IMR-90 (cell line): ENCODE results near the gene CLASRP. TPM values are rescaled to one million over a fixed set of nuclear protein-coding genes. Genes with fewer than 3 reads are reported as not detected.

ENCODE experiments used
- ATAC-seq: fragments of 200-7000 bp; cut with Tn5 transposase; 2 replicates; pipeline ENCODE4 v1.9.1; 2020; ENCODE audit warnings: low read depth, mild to moderate bottlenecking, moderate library complexity
- BruUV-seq: library from RNA; stranded (reverse); fragments of 400-500 nt; replicated peaks from 2 replicates; lab custom pipeline; 2021; lab: Mats Ljungman, UMichigan
- CTCF ChIA-PET: fragments of 300-600 bp; formaldehyde crosslinking; extraction: SDS; loops from one replicate; lab custom pipeline; 2021; ENCODE audit warnings: antibody characterized with exemption; lab: Yijun Ruan, JAX
- POLR2A ChIA-PET: fragments of 300-600 bp; sonication (Branson Sonifier 250); formaldehyde crosslinking; loops from one replicate; lab custom pipeline; 2022; ENCODE audit warnings: antibody characterized with exemption; ENCODE audit not compliant: unreplicated experiment; lab: Charles Lee
- DNase-seq: peaks from one replicate; pipeline ENCODE4 v3.0.0; 2013
- H2AFZ ChIP-seq: replicated peaks from 2 replicates; pipeline ENCODE3; 2013; ENCODE audit warnings: low read length, mild to moderate bottlenecking; ENCODE audit not compliant: poor library complexity
- H2AK5ac ChIP-seq: 2 replicates; pipeline ENCODE4 v1.6.1; 2013; ENCODE audit warnings: low read depth, low read length, inconsistent platforms
- H2AK9ac ChIP-seq: replicated peaks from 2 replicates; pipeline ENCODE3; 2013; ENCODE audit warnings: mild to moderate bottlenecking, low read depth, low read length, moderate library complexity; ENCODE audit not compliant: poor library complexity
- H2BK120ac ChIP-seq: 2 replicates; pipeline ENCODE4 v1.6.1; 2013; ENCODE audit warnings: low read depth, low read length, inconsistent platforms
- H2BK15ac ChIP-seq: 3 replicates; pipeline ENCODE4 v1.6.1; 2013; ENCODE audit warnings: low read depth, low read length, inconsistent platforms
- H2BK20ac ChIP-seq: 2 replicates; pipeline ENCODE4 v1.6.1; 2013; ENCODE audit warnings: low read depth, mild to moderate bottlenecking, inconsistent platforms, low read length, moderate library complexity
- H2BK5ac ChIP-seq: 2 replicates; pipeline ENCODE4 v1.6.1; 2013; ENCODE audit warnings: mild to moderate bottlenecking, low read depth, low read length, inconsistent platforms; ENCODE audit not compliant: poor library complexity, severe bottlenecking
- H3K14ac ChIP-seq: replicated peaks from 2 replicates; pipeline ENCODE4 v1.6.1; 2013; ENCODE audit warnings: low read depth, low read length, inconsistent platforms
- H3K18ac ChIP-seq: 2 replicates; pipeline ENCODE4 v1.6.1; 2013; ENCODE audit warnings: low read depth, low read length, control low read depth
- H3K23ac ChIP-seq: 2 replicates; pipeline ENCODE4 v1.6.1; 2013; ENCODE audit warnings: low read depth, low read length, inconsistent platforms
- H3K27ac ChIP-seq: 2 replicates; pipeline ENCODE4 v1.5.1; 2013; ENCODE audit warnings: mild to moderate bottlenecking, control low read depth, low read length; ENCODE audit not compliant: insufficient read depth
- H3K27me3 ChIP-seq: 2 replicates; pipeline ENCODE4 v1.6.1; 2013; ENCODE audit warnings: low read length; ENCODE audit not compliant: control insufficient read depth, insufficient read depth
- H3K36me3 ChIP-seq: 2 replicates; pipeline ENCODE4 v1.6.1; 2013; ENCODE audit warnings: low read length, mixed read lengths; ENCODE audit not compliant: control insufficient read depth, insufficient read depth
- H3K4ac ChIP-seq: 2 replicates; pipeline ENCODE4 v1.6.1; 2013; ENCODE audit warnings: low read depth, low read length, inconsistent platforms
- H3K4me1 ChIP-seq: 2 replicates; pipeline ENCODE4 v1.6.1; 2013; ENCODE audit warnings: low read length, mixed read lengths; ENCODE audit not compliant: control insufficient read depth, insufficient read depth
- H3K4me2 ChIP-seq: 2 replicates; pipeline ENCODE4 v1.6.1; 2013; ENCODE audit warnings: low read depth, mild to moderate bottlenecking, control low read depth, low read length, moderate library complexity
- H3K4me3 ChIP-seq: 2 replicates; pipeline ENCODE4 v1.5.1; 2013; ENCODE audit warnings: low read depth, mild to moderate bottlenecking, control low read depth, low read length, moderate library complexity; ENCODE audit not compliant: insufficient read depth
- H3K56ac ChIP-seq: 2 replicates; pipeline ENCODE4 v1.6.1; 2013; ENCODE audit warnings: low read length, inconsistent platforms; ENCODE audit not compliant: insufficient read depth; ENCODE audit errors: extremely low read depth
- H3K79me1 ChIP-seq, 2 experiments: 2 replicates each; pipeline ENCODE4 v1.6.1; 2013; ENCODE audit warnings: low read length in 2 of 2, inconsistent platforms in 1 of 2, low read depth in 1 of 2
- H3K9ac ChIP-seq: 2 replicates; pipeline ENCODE4 v1.6.1; 2013; ENCODE audit warnings: low read depth, low read length, control low read depth
- H3K9me1 ChIP-seq: 2 replicates; pipeline ENCODE4 v1.6.1; 2013; ENCODE audit warnings: low read length, inconsistent platforms; ENCODE audit not compliant: insufficient read depth
- H3K9me3 ChIP-seq: 2 replicates; pipeline ENCODE4 v1.6.1; 2013; ENCODE audit warnings: low read length; ENCODE audit not compliant: control insufficient read depth, insufficient read depth
- H4K20me1 ChIP-seq: 2 replicates; pipeline ENCODE4 v1.6.1; 2013; ENCODE audit warnings: low read length, inconsistent platforms; ENCODE audit not compliant: insufficient read depth
- H4K5ac ChIP-seq: 2 replicates; pipeline ENCODE4 v1.6.1; 2013; ENCODE audit warnings: mild to moderate bottlenecking, low read depth, low read length, control low read depth
- H4K8ac ChIP-seq, 2 experiments: 2 replicates each; pipeline ENCODE4 v1.6.1; 2013; ENCODE audit warnings: low read depth in 2 of 2, low read length in 2 of 2, control low read depth in 1 of 2, inconsistent platforms in 1 of 2
- H4K91ac ChIP-seq: 2 replicates; pipeline ENCODE4 v1.6.1; 2013; ENCODE audit warnings: low read depth, low read length, inconsistent platforms; ENCODE audit not compliant: insufficient read depth
- BHLHE40 ChIP-seq: fragments of 150-350 bp; IDR thresholded peaks from 2 replicates; pipeline ENCODE4 v1.6.1; 2016; ENCODE audit warnings: mild to moderate bottlenecking, low read depth, low read length
- CEBPB ChIP-seq: IDR thresholded peaks from 2 replicates; pipeline ENCODE4 v1.6.1; 2012; ENCODE audit warnings: low read depth, low read length, improper control_type of control experiment
- CHD1 ChIP-seq: IDR thresholded peaks from 2 replicates; pipeline ENCODE4 v1.6.1; 2012; ENCODE audit warnings: low read depth, low read length, improper control_type of control experiment
- MAFK ChIP-seq: IDR thresholded peaks from 2 replicates; pipeline ENCODE4 v1.6.1; 2012; ENCODE audit warnings: low read depth, low read length, improper control_type of control experiment
- MAZ ChIP-seq: IDR thresholded peaks from 2 replicates; pipeline ENCODE4 v1.6.1; 2012; ENCODE audit warnings: low read depth, mild to moderate bottlenecking, low read length, improper control_type of control experiment, moderate library complexity, borderline replicate concordance
- MXI1 ChIP-seq: IDR thresholded peaks from 2 replicates; pipeline ENCODE4 v1.6.1; 2012; ENCODE audit warnings: low read depth, mild to moderate bottlenecking, low read length, moderate library complexity, borderline replicate concordance
- NFE2L2 ChIP-seq: fragments of 150-350 bp; IDR thresholded peaks from 2 replicates; pipeline ENCODE4 v1.6.1; 2016; ENCODE audit warnings: low read depth, mild to moderate bottlenecking, low read length
- POLR2A ChIP-seq: IDR thresholded peaks from 2 replicates; pipeline ENCODE4 v1.6.1; 2012; ENCODE audit warnings: mild to moderate bottlenecking, low read depth, low read length
- RAD21 ChIP-seq: IDR thresholded peaks from 2 replicates; pipeline ENCODE4 v1.6.1; 2012; ENCODE audit warnings: low read length, improper control_type of control experiment
- RCOR1 ChIP-seq: IDR thresholded peaks from 2 replicates; pipeline ENCODE4 v1.6.1; 2012; ENCODE audit warnings: mild to moderate bottlenecking, low read length, improper control_type of control experiment; ENCODE audit not compliant: insufficient replicate concordance
- SMC3 ChIP-seq: fragments of 150-350 bp; IDR thresholded peaks from 2 replicates; pipeline ENCODE4 v1.6.1; 2016; ENCODE audit warnings: low read depth, mild to moderate bottlenecking, antibody characterized with exemption, low read length, moderate library complexity
- WGBS, 2 experiments: methylation state at CpG; one replicate each; pipeline versions ENCODE4 v1.1.5 to v1.1.7; 2013; ENCODE audit warnings: missing lambda C conversion rate in 2 of 2; ENCODE audit not compliant: insufficient read length in 1 of 2; ENCODE audit errors: extremely low coverage in 2 of 2; 5-methylcytosine and 5-hydroxymethylcytosine counted together
- dilution Hi-C: fragments of 300-500 bp; cut with HindIII; formaldehyde crosslinking; loops from one replicate; pipeline ENCODE4 v1.14.3; 2018; ENCODE audit warnings: low sequenced_read_pairs; ENCODE audit not compliant: unreplicated experiment
- in situ Hi-C: fragments of 300-500 bp; cut with MboI; formaldehyde crosslinking; loops from 3 replicates; pipeline ENCODE4 v1.14.3; 2019; ENCODE audit warnings: low sequenced_read_pairs, inconsistent platforms, mixed read lengths
- intact Hi-C: fragments of 100-400 bp; cut with micrococcal nuclease; formaldehyde crosslinking; loops from 2 replicates; pipeline ENCODE4 v1.10.0; 2022
- polyA plus RNA-seq, 3 experiments: library from polyadenylated mRNA; depleted of rRNA; stranded (reverse); fragments of >200 nt; gene quantifications; 2 replicates each; pipeline ENCODE4 v1.2.3, GENCODE V29; 2012; ENCODE audit warnings: low replicate concordance in 1 of 3
- total RNA-seq: library from RNA; depleted of rRNA; stranded (reverse); fragments of >200 nt; gene quantifications from 2 replicates; pipeline ENCODE4 v1.2.3, GENCODE V29; 2012
- TF ChIP-seq, protein P1 (sequence below): fragments of 150-350 bp; IDR thresholded peaks from 2 replicates; pipeline ENCODE4 v1.6.1; 2016; ENCODE audit warnings: low read depth, mild to moderate bottlenecking, low read length, moderate library complexity, borderline replicate concordance
- TF ChIP-seq, protein P2 (sequence below): fragments of 150-350 bp; IDR thresholded peaks from 2 replicates; pipeline ENCODE4 v1.6.1; 2017; ENCODE audit warnings: mild to moderate bottlenecking, antibody characterized with exemption, low read length, low read depth

CLASRP gene
- total and polyA plus RNA-seq, 2 of the 4 experiments (the other 2 are of a cell fraction): 19.9 to 31.7 TPM

DNA sequence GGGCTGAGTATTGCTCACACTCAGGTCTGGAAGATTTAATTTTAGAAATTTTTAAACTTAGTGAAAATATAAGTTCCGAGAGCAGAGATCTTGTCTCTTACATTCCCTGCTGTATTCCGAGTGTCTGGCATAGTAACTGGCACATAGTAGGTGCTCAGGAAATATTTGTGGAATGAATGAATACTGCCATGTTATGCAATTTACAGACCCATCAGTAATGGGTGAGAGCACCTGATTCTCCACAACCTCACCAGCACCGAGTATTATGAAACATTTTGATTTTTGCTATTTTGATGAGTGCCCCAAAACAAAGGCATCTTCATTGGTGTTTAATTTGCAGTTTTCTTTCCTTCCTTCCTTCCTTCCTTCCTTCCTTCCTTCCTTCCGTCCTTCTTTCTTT, 15.8 kb upstream of the CLASRP start:
- Histone ChIP-seq H3K9ac (no peak overlapping the region), H4K8ac (no peak overlapping the region), H2AK5ac (no peak overlapping the region), H2AFZ (no peak overlapping the region), H3K4me1 (no peaks in the 10 kb centered on the region), H3K4ac (no peak overlapping the region), H2BK15ac (no peak overlapping the region), H3K56ac (no peak overlapping the region), H2BK5ac (no peak overlapping the region), H4K91ac (no peak overlapping the region), H4K5ac (no peak overlapping the region), H3K4me3 (no peak overlapping the region), H3K4me2 (no peak overlapping the region), H2AK9ac (no peak overlapping the region), H2BK120ac (no peak overlapping the region), H2BK20ac (no peak overlapping the region), H3K14ac (no peak overlapping the region), H4K20me1 (no peaks in the 10 kb centered on the region), H3K23ac (no peak overlapping the region), H3K36me3 (peaks cover 18% of the 10 kb centered on the region), H3K79me1 (0 out of 4 replicates have a peak, but pooled peaks cover 0 to 3% of the 10 kb centered on the region in 2 experiments), H3K27me3 (no peaks in the 10 kb centered on the region), H3K18ac (no peak overlapping the region), H3K9me1 (no peaks in the 10 kb centered on the region), H3K27ac (no peak overlapping the region), H3K9me3 (no peaks in the 10 kb centered on the region)
- intact Hi-C loops (no loop called here), dilution Hi-C loops (no loop called here), in situ Hi-C loops (no loop called here)
- DNase-seq (no peak), ATAC-seq (no peak)
- ChIA-PET POLR2A (no interaction called here), CTCF (interaction anchor here (0.6 kb wide), 1 partner anchor 13 kb away, joined by 3 read pairs; no protein-coding TSS in a partner anchor)
- TF ChIP-seq, protein P1, sequence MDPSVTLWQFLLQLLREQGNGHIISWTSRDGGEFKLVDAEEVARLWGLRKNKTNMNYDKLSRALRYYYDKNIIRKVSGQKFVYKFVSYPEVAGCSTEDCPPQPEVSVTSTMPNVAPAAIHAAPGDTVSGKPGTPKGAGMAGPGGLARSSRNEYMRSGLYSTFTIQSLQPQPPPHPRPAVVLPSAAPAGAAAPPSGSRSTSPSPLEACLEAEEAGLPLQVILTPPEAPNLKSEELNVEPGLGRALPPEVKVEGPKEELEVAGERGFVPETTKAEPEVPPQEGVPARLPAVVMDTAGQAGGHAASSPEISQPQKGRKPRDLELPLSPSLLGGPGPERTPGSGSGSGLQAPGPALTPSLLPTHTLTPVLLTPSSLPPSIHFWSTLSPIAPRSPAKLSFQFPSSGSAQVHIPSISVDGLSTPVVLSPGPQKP: no peak
- TF ChIP-seq NFE2L2 (no peak), MXI1 (no peak), MAFK (no peak), RCOR1 (no peak), MAZ (no peak), BHLHE40 (no peak), SMC3 (no peak), CHD1 (no peak), CEBPB (no peak), POLR2A (no peak), RAD21 (no peak)
- TF ChIP-seq, protein P2, sequence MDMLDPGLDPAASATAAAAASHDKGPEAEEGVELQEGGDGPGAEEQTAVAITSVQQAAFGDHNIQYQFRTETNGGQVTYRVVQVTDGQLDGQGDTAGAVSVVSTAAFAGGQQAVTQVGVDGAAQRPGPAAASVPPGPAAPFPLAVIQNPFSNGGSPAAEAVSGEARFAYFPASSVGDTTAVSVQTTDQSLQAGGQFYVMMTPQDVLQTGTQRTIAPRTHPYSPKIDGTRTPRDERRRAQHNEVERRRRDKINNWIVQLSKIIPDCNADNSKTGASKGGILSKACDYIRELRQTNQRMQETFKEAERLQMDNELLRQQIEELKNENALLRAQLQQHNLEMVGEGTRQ: no peak
- no TSS peak for BruUV-seq
- no CpG with 5 or more reads among the region's 4 CpGs for WGBS, 2 experiments
